ENCODE data around the gene RXRA.

The RXRA gene

DNA sequence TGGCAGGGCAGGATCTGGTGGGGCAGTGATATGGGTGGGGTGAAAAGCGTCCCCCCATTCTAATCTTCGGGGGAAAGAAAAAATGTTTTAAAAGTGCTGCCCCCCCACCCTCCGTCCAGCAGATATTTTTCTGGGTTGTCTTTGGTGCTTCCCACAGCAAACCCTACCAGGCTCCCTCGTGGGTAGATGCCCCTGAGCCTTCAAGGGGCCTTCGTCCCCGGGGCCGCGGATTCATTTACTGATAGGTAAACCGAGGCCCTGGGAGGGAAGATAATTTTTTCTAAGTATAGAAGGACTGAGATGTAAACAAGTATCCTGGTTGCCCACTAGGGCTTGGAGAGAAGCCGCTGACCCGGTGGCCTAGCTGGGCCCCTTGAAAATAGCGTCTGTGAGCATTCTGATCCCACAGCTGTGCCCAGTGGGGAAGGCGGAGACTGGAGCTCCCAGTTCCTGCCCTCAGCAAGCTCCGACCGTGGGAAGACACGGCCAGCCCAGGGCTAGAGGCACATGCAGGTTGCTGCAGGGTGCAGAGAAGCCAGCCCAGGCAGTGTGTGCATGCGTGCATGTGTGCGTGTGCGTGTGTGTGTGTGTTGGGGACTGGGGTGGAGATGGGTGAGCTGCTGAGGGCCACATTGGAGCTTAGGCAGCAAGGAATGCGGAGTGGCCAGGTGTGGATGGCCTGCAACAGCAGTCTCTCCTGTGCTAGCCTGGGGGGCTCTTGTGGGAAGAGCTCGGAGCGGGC, 6.0 kb upstream of the RXRA start:
- Histone ChIP-seq H3K27ac (no peak overlapping the region), H3K27me3 (ENCODE audit: insufficient read depth, low read depth, severe bottlenecking) (no peaks in the 10 kb centered on the region), H3K36me3 (no peaks in the 10 kb centered on the region), H3K4me3 (ENCODE audit: low read depth, low read length) (no peak overlapping the region), H3K9me3 (ENCODE audit: severe bottlenecking) (no peaks in the 10 kb centered on the region)
- no peak for TF ChIP-seq CTCF (IDR thresholded peaks at IDR 0.05; ENCODE audit: low read depth, low read length)
- DNase-seq, result no peak

- no peak overlapping the region for H3K4me3 ChIP-seq (ENCODE audit: low read depth, low read length)
- no peak for TF ChIP-seq CTCF (IDR thresholded peaks at IDR 0.05; ENCODE audit: low read depth, low read length)
- DNase-seq, result no peak
- no peaks in the 10 kb centered on the region for H3K9me3 ChIP-seq (ENCODE audit: severe bottlenecking)
- no peak overlapping the region for H3K27ac ChIP-seq
- H3K36me3 ChIP-seq, result no peaks in the 10 kb centered on the region
- H3K27me3 ChIP-seq (ENCODE audit: insufficient read depth, low read depth, severe bottlenecking), result no peaks in the 10 kb centered on the region
Measured at GRCh38 chr9:134320868-134321471, 5.3 kb upstream of the RXRA start.

DNA sequence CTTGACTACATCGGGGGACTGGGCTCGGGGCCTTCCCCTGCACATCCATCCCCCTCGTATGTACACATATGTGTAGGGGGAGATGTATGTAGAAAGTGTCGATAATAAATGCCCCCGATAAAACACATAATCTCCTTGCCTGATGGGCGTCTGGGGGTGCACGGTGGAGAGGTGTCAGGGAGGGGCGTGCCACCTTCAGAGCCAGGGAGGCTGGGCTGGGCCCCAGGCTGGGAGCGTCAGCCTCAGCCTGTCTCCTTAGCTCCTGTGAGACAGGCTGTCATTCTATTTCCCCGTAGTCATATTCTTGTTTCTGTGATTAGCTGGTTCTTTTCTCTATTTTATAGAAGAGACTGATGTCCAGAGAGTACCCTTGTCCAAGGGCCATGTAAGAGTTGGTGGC, 4.7 kb upstream of the RXRA start:
- H3K27ac ChIP-seq, result no peak overlapping the region
- H3K4me3 ChIP-seq (ENCODE audit: low read depth, low read length), result no peak overlapping the region
- no peak for TF ChIP-seq CTCF (IDR thresholded peaks at IDR 0.05; ENCODE audit: low read depth, low read length)
- DNase-seq, result peak; percentile 1
- no peaks in the 10 kb centered on the region for H3K36me3 ChIP-seq
- H3K27me3 ChIP-seq (ENCODE audit: insufficient read depth, low read depth, severe bottlenecking), result no peaks in the 10 kb centered on the region
- no peaks in the 10 kb centered on the region for H3K9me3 ChIP-seq (ENCODE audit: severe bottlenecking)

GRCh38 chr9:134321946-134322741, 4.1 kb upstream of the RXRA start:
- H3K4me3 ChIP-seq (ENCODE audit: low read depth, low read length), result no peak overlapping the region
- no peaks in the 10 kb centered on the region for H3K36me3 ChIP-seq
- no peaks in the 10 kb centered on the region for H3K9me3 ChIP-seq (ENCODE audit: severe bottlenecking)
- no peak for TF ChIP-seq CTCF (IDR thresholded peaks at IDR 0.05; ENCODE audit: low read depth, low read length)
- H3K27ac ChIP-seq, result no peak overlapping the region
- no peaks in the 10 kb centered on the region for H3K27me3 ChIP-seq (ENCODE audit: insufficient read depth, low read depth, severe bottlenecking)
- peak; percentile 5 for DNase-seq

DNA sequence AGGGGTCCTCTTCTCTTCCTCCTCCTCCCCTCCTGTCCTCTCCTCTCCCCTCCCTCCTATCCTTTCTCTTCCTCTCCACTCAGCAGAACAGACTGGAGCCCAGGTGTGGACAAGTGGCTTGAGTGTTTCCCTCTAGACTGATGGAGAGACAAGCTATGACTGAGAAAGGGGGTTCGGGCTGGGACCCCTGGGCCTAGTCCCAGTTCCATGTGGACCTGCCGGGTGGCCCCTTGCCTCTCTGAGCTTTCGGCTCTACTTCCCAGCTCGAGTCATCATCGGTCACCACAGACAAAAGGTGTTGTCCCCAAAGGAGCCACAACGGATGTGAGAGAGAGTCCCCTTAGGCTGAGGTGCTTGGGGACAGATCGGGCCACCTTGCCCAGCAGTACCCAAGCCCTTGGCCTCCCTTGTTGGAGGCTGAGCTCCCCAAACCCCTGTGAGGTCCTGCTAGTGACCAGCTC, 3.4 kb upstream of the RXRA start:
- peak; percentile 4 for DNase-seq

More for the DNA sequence above, 3.4 kb upstream of the RXRA start:
- no peaks in the 10 kb centered on the region for H3K36me3 ChIP-seq
- H3K27ac ChIP-seq, result no peak overlapping the region
- no peaks in the 10 kb centered on the region for H3K27me3 ChIP-seq (ENCODE audit: insufficient read depth, low read depth, severe bottlenecking)
- no peaks in the 10 kb centered on the region for H3K9me3 ChIP-seq (ENCODE audit: severe bottlenecking)
- TF ChIP-seq CTCF (IDR thresholded peaks at IDR 0.05; ENCODE audit: low read depth, low read length), result no peak
- no peak overlapping the region for H3K4me3 ChIP-seq (ENCODE audit: low read depth, low read length)

Data from WERI-Rb-1 (cell line).